GM19372 (cell line): ENCODE measurements around the gene TMEM184C.
A peak's percentile ranks its signal among the peaks of the same experiment; 100 is the strongest.

Experiments
- ATAC-seq: cut with Tn5 transposase; IDR thresholded peaks from one replicate; pipeline ENCODE4 v1.9.1; 2021; ENCODE audit warnings: mild to moderate bottlenecking, low read depth, moderate library complexity; ENCODE audit not compliant: unreplicated experiment

TMEM184C gene

GRCh38 chr4:147597561-147597960, 19.6 kb upstream of the TMEM184C start:
- ATAC-seq: no peak

GRCh38 chr4:147599206-147599605, 18.0 kb upstream of the TMEM184C start:
- ATAC-seq: no peak

GRCh38 chr4:147599769-147600168, 17.4 kb upstream of the TMEM184C start:
- no peak for ATAC-seq

GRCh38 chr4:147605499-147605898, 11.7 kb upstream of the TMEM184C start:
- ATAC-seq: no peak

GRCh38 chr4:147607471-147607870, 9.7 kb upstream of the TMEM184C start:
- ATAC-seq: no peak

- ATAC-seq: no peak
Observed at GRCh38 chr4:147610686-147611085, 6.5 kb upstream of the TMEM184C start.

- ATAC-seq: peak; percentile 12
Observed at GRCh38 chr4:147616849-147617172, 386 bp upstream of the TMEM184C start.

GRCh38 chr4:147617841-147618691, 869 bp downstream of the TMEM184C start:
- ATAC-seq: peak; percentile 7

GRCh38 chr4:147620315-147620714, 3.1 kb downstream of the TMEM184C start:
- ATAC-seq: no peak

- ATAC-seq: no peak
Observed at GRCh38 chr4:147625733-147626132, 8.5 kb downstream of the TMEM184C start.

GRCh38 chr4:147626903-147627302, 9.7 kb downstream of the TMEM184C start:
- no peak for ATAC-seq

GRCh38 chr4:147628415-147628814, 11.2 kb downstream of the TMEM184C start:
- ATAC-seq: no peak

GRCh38 chr4:147629783-147630730, 12.9 kb downstream of the TMEM184C start:
- ATAC-seq: no peak

- ATAC-seq: no peak
Observed at GRCh38 chr4:147633113-147633512, 15.9 kb downstream of the TMEM184C start.

- no peak for ATAC-seq
Observed at GRCh38 chr4:147633643-147634042, 16.4 kb downstream of the TMEM184C start.

GRCh38 chr4:147635348-147635747, 18.2 kb downstream of the TMEM184C start:
- ATAC-seq: no peak

- ATAC-seq: no peak
Observed at GRCh38 chr4:147638365-147638764, 21.2 kb downstream of the TMEM184C start.

- ATAC-seq: no peak
Observed at GRCh38 chr4:147638942-147639341, 21.7 kb downstream of the TMEM184C start.

- ATAC-seq: no peak
Observed at GRCh38 chr4:147639388-147639787, 22.2 kb downstream of the TMEM184C start.

- no peak for ATAC-seq
Observed at GRCh38 chr4:147640331-147640730, 23.1 kb downstream of the TMEM184C start.

GRCh38 chr4:147643616-147644015, 26.4 kb downstream of the TMEM184C start:
- ATAC-seq: no peak
